Renal pelvis (tissue), 12 donors: ENCODE data around the gene INCA1. TPM values are rescaled to one million over a fixed set of nuclear protein-coding genes. Genes with fewer than 3 reads are reported as not detected.
A peak's percentile ranks its signal among the peaks of the same experiment; 100 is the strongest.
"Not testable (repeated sequence)": the region's sequence is repeated elsewhere in the genome, so short reads cannot be mapped to it uniquely, and the experiment has no call there.

Source experiments
- DNase-seq: peaks from one replicate; pipeline ENCODE4 v3.0.0-alpha.2; 2013
- long read RNA-seq, 16 experiments: transcript quantifications; one replicate each; lab custom pipeline, GENCODE V29; 2026
- polyA plus RNA-seq, 3 donors: library from polyadenylated mRNA; unstranded; fragments of 120-200 nt; gene quantifications; one replicate each; pipeline ENCODE4 v1.2.1, GENCODE V29; 2013; ENCODE audit not compliant: insufficient read length in 3 of 3

Gene INCA1
- 1 to 10 TPM; 6.9 to 9.5 (median 9.3) TPM for polyA plus RNA-seq
- long read RNA-seq, donor 1, partial matches to known transcripts = 6 of 6 reads
- long read RNA-seq, donor 1, other reads (novel, unspliced or antisense) = 0 of 6 reads
- long read RNA-seq, donor 2 = 0 reads
- long read RNA-seq, donor 3, partial matches to known transcripts = 7 of 18 reads
- long read RNA-seq, donor 3, other reads (novel, unspliced or antisense) = 11 of 18 reads
- long read RNA-seq, donor 4, partial matches to known transcripts = 23 of 23 reads
- long read RNA-seq, donor 4, other reads (novel, unspliced or antisense) = 0 of 23 reads
- long read RNA-seq, donor 5, partial matches to known transcripts = 0 of 6 reads
- long read RNA-seq, donor 5, other reads (novel, unspliced or antisense) = 6 of 6 reads
- long read RNA-seq, donor 6 = 0 reads
- long read RNA-seq, donor 7, partial matches to known transcripts = 60 of 70 reads
- long read RNA-seq, donor 7, other reads (novel, unspliced or antisense) = 10 of 70 reads
- long read RNA-seq, donor 8 = 0 reads
- long read RNA-seq, donor 9 = 0 reads
- long read RNA-seq, donor 10, partial matches to known transcripts = 94 of 102 reads
- long read RNA-seq, donor 10, other reads (novel, unspliced or antisense) = 8 of 102 reads
- long read RNA-seq, donor 11 = 0 reads
- long read RNA-seq, donor 12, partial matches to known transcripts = 155 of 178 reads
- long read RNA-seq, donor 12, other reads (novel, unspliced or antisense) = 23 of 178 reads
- long read RNA-seq, donor 13, partial matches to known transcripts = 26 of 26 reads
- long read RNA-seq, donor 13, other reads (novel, unspliced or antisense) = 0 of 26 reads
- long read RNA-seq, donor 14 = 0 reads
- long read RNA-seq, donor 15 = 0 reads
- long read RNA-seq, donor 16, partial matches to known transcripts = 40 of 47 reads
- long read RNA-seq, donor 16, other reads (novel, unspliced or antisense) = 7 of 47 reads

GRCh38 chr17:4997302-4998026 lies at the start of gene INCA1, which contains the start of gene KIF1C:
TSS of gene INCA1 (minus strand) at chr17:4997522. CDS start at chr17:4994437, 3,085 bp downstream.
TSS of gene KIF1C (plus strand) at chr17:4997950. CDS start at chr17:5000247, 2,297 bp downstream.
- DNase-seq = peak; percentile 92

GRCh38 chr17:5045496-5045895 lies 48.2 kb upstream of the INCA1 start:
- DNase-seq = no peak

GRCh38 chr17:5044630-5045029 lies 47.3 kb upstream of the INCA1 start:
- no peak for DNase-seq

- no peak for DNase-seq
Observed at GRCh38 chr17:5043524-5043923, 46.2 kb upstream of the INCA1 start.

GRCh38 chr17:5042157-5043022 lies 45.1 kb upstream of the INCA1 start:
- DNase-seq = no peak

- no peak for DNase-seq
Observed at GRCh38 chr17:5035315-5035714, 38.0 kb upstream of the INCA1 start, which contains the start of gene SLC52A1. TSS of gene SLC52A1 (minus strand) at chr17:5035426. CDS start at chr17:5034606, 820 bp downstream.

GRCh38 chr17:5034651-5035050 lies 37.3 kb upstream of the INCA1 start:
- DNase-seq = no peak

- no peak for DNase-seq
Observed at GRCh38 chr17:5034063-5034462, 36.7 kb upstream of the INCA1 start.

- no peak for DNase-seq
Observed at GRCh38 chr17:5033352-5034015, 36.2 kb upstream of the INCA1 start.

- DNase-seq = no peak
Observed at GRCh38 chr17:5032865-5033264, 35.5 kb upstream of the INCA1 start.

GRCh38 chr17:5031365-5032082 lies 34.2 kb upstream of the INCA1 start:
- DNase-seq = peak; percentile 92

GRCh38 chr17:5030168-5030567 lies 32.8 kb upstream of the INCA1 start:
- not testable (repeated sequence) for DNase-seq

- DNase-seq = no peak
Observed at GRCh38 chr17:5027916-5028315, 30.6 kb upstream of the INCA1 start.

- DNase-seq = no peak
Observed at GRCh38 chr17:5027299-5027698, 30.0 kb upstream of the INCA1 start.

- no peak for DNase-seq
Observed at GRCh38 chr17:5024604-5025003, 27.3 kb upstream of the INCA1 start.

GRCh38 chr17:5023588-5024147 lies 26.3 kb upstream of the INCA1 start:
- no peak for DNase-seq

- DNase-seq = no peak
Observed at GRCh38 chr17:5022171-5022711, 24.9 kb upstream of the INCA1 start.

GRCh38 chr17:5020502-5021023 lies 23.2 kb upstream of the INCA1 start:
- no peak for DNase-seq
